Measurements from ENCODE around the gene RTKN. TPM values are rescaled to one million over a fixed set of nuclear protein-coding genes. Genes with fewer than 3 reads are reported as not detected.

The RTKN gene
- total RNA-seq (2021) = 27.0 and 29.6 TPM in 2 replicates
- percentile 61 among the genes with signal in this experiment for Bru-seq, nascent RNA
- BruChase-seq, experiment 1, labeled RNA remaining after a 2-hour chase = percentile 61 among the genes with signal in this experiment
- percentile 62 among the genes with signal in this experiment for BruChase-seq, experiment 2, labeled RNA remaining after a 6-hour chase
- long read RNA-seq, transcript RTKN-201 (12 exons, 2,220 nt) = major isoform, 28 of 74 reads
- long read RNA-seq, transcript RTKN-203 (13 exons, 2,646 nt) = minor isoform, 22 of 74 reads
- long read RNA-seq, partial matches to known transcripts = 4 of 74 reads
- long read RNA-seq, other reads (novel, unspliced or antisense) = 20 of 74 reads

DNA sequence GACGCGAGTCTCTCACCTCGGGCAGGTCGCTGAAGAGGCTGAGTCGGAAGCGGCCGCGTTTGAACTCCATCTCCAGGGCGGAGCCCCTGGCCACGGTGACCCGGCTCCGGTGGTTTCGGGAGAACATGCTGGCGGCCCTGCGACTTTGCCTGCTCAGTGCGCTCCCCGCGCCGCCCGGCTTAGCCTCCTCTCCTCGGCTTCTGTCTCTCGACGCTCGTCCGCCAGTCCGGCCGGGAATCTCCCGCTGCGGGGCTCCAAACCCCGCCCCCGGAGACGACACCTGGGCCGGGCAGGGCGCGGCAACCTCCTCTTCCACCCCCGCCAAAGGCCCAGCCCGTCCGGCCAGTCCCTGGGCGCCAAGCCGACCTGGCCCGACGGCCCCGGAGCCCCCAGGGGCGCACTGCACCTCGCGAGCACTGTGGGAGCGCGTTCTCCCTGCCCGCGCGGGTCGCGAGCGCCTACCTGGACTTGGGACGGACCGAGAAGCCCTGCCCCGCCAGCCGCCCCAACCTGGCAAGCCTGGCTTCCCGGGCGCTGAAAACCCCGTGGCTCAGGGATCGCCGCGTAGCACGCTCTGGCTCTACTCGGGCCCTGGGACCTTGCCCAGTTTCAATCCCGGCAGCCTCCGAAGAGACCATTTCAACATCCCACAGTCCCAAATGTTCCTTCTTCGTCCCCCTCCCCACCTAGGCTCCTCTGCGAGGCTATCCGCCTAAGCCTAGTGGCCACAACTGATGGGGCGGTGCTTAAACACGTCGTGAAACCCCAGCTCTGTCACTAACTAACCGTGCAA, at the start of gene RTKN:
RTKN (minus strand) TSS at position 248 of the 793 bp plus-strand sequence; CDS start at position 127, 121 bp downstream.
- Histone ChIP-seq H3K4me3 (ENCODE audit: low read depth, low read length, poor library complexity, severe bottlenecking) (peak within 1 kb of the TSS; percentile 65), H3K27ac (ENCODE audit: low read depth, low read length, poor library complexity, severe bottlenecking) (peak within 1 kb of the TSS; percentile 80), H3K9me3 (ENCODE audit: low read depth, low read length, poor library complexity, severe bottlenecking) (no peaks in the 10 kb centered on the region), H3K36me3 (ENCODE audit: insufficient read depth, low read length, poor library complexity, severe bottlenecking) (no peaks in the 10 kb centered on the region), H3K4me1 (ENCODE audit: insufficient read depth, low read length, poor library complexity, severe bottlenecking) (peaks cover 47% of the 10 kb centered on the region), H3K27me3 (replicated peaks; ENCODE audit: insufficient read depth, low read depth, low read length, poor library complexity) (no peaks in the 10 kb centered on the region)
- BruUV-seq (replicated peaks) = no TSS peak
- POLR2A ChIA-PET (ENCODE audit: low non-redundant PET) = no interaction called here
- no peak for DNase-seq (ENCODE audit: low spot score)
- CTCF ChIA-PET = no interaction called here
- intact Hi-C loops (cut with micrococcal nuclease; ENCODE audit: unreplicated experiment) = no loop called here
- TF ChIP-seq, protein P1, sequence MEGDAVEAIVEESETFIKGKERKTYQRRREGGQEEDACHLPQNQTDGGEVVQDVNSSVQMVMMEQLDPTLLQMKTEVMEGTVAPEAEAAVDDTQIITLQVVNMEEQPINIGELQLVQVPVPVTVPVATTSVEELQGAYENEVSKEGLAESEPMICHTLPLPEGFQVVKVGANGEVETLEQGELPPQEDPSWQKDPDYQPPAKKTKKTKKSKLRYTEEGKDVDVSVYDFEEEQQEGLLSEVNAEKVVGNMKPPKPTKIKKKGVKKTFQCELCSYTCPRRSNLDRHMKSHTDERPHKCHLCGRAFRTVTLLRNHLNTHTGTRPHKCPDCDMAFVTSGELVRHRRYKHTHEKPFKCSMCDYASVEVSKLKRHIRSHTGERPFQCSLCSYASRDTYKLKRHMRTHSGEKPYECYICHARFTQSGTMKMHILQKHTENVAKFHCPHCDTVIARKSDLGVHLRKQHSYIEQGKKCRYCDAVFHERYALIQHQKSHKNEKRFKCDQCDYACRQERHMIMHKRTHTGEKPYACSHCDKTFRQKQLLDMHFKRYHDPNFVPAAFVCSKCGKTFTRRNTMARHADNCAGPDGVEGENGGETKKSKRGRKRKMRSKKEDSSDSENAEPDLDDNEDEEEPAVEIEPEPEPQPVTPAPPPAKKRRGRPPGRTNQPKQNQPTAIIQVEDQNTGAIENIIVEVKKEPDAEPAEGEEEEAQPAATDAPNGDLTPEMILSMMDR (conservative IDR thresholded peaks at IDR 0.05; ENCODE audit: low read depth, low read length) = no peak
- no peak for TF ChIP-seq EZH2 (IDR thresholded peaks at IDR 0.05; ENCODE audit: borderline replicate concordance, low read depth, low read length, poor library complexity, severe bottlenecking)

- TF ChIP-seq EZH2 (IDR thresholded peaks at IDR 0.05; ENCODE audit: borderline replicate concordance, low read depth, low read length, poor library complexity, severe bottlenecking) = no peak
- H3K27me3 ChIP-seq (replicated peaks; ENCODE audit: insufficient read depth, low read depth, low read length, poor library complexity) = no peaks in the 10 kb centered on the region
- DNase-seq (ENCODE audit: low spot score) = no peak
- no peaks in the 10 kb centered on the region for H3K9me3 ChIP-seq (ENCODE audit: low read depth, low read length, poor library complexity, severe bottlenecking)
- ChIA-PET CTCF (no interaction called here), POLR2A (ENCODE audit: low non-redundant PET) (no interaction called here)
- H3K4me1 ChIP-seq (ENCODE audit: insufficient read depth, low read length, poor library complexity, severe bottlenecking) = no peaks in the 10 kb centered on the region
- no peak overlapping the region for H3K27ac ChIP-seq (ENCODE audit: low read depth, low read length, poor library complexity, severe bottlenecking)
- intact Hi-C loops (cut with micrococcal nuclease; ENCODE audit: unreplicated experiment) = no loop called here
- H3K4me3 ChIP-seq (ENCODE audit: low read depth, low read length, poor library complexity, severe bottlenecking) = no peak overlapping the region
- BruUV-seq (replicated peaks) = no TSS peak
- peaks cover 27% of the 10 kb centered on the region for H3K36me3 ChIP-seq (ENCODE audit: insufficient read depth, low read length, poor library complexity, severe bottlenecking)
These were observed 48.2 kb upstream of the RTKN start for GRCh38 chr2:74489906-74490305.

- H3K27ac ChIP-seq (ENCODE audit: low read depth, low read length, poor library complexity, severe bottlenecking) = no peak overlapping the region
- BruUV-seq (replicated peaks) = no TSS peak
- H3K4me1 ChIP-seq (ENCODE audit: insufficient read depth, low read length, poor library complexity, severe bottlenecking) = peaks cover 2% of the 10 kb centered on the region
- H3K4me3 ChIP-seq (ENCODE audit: low read depth, low read length, poor library complexity, severe bottlenecking) = no peak overlapping the region
- no peaks in the 10 kb centered on the region for H3K9me3 ChIP-seq (ENCODE audit: low read depth, low read length, poor library complexity, severe bottlenecking)
- intact Hi-C loops (cut with micrococcal nuclease; ENCODE audit: unreplicated experiment) = no loop called here
- H3K27me3 ChIP-seq (replicated peaks; ENCODE audit: insufficient read depth, low read depth, low read length, poor library complexity) = no peaks in the 10 kb centered on the region
- peaks cover 27% of the 10 kb centered on the region for H3K36me3 ChIP-seq (ENCODE audit: insufficient read depth, low read length, poor library complexity, severe bottlenecking)
- POLR2A ChIA-PET (ENCODE audit: low non-redundant PET) = no interaction called here
- TF ChIP-seq, protein P1 (conservative IDR thresholded peaks at IDR 0.05; ENCODE audit: low read depth, low read length) = no peak
- CTCF ChIA-PET = no interaction called here
- no peak for DNase-seq (ENCODE audit: low spot score)
These were observed 47.1 kb upstream of the RTKN start for GRCh38 chr2:74488643-74489481.

All from A673 (cell line).